ENCODE data around the gene FRYL.
"Not testable (repeated sequence)": the region's sequence is repeated elsewhere in the genome, so short reads cannot be mapped to it uniquely, and the experiment has no call there.

FRYL gene

DNA sequence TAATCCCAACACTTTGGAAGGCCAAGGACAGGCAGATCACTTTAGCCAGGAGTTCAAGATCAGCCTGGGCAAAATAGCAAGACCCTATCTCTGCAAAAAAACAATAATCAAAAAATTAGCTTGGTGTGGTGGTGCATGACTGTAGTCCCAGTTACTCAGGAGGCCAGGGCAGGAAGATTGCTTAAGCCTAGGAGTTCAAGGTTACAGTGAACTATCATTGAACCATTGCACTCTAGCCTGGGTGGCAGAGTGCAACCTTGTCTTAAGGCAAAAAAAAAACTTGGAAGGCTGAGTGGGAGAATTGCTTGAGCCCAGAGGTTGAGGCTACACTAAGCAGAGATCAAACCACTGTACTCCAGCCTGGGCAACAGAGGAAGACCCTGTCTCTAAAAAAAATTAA lies 5.2 kb upstream of the FRYL start:
- DNase-seq = no peak

DNA sequence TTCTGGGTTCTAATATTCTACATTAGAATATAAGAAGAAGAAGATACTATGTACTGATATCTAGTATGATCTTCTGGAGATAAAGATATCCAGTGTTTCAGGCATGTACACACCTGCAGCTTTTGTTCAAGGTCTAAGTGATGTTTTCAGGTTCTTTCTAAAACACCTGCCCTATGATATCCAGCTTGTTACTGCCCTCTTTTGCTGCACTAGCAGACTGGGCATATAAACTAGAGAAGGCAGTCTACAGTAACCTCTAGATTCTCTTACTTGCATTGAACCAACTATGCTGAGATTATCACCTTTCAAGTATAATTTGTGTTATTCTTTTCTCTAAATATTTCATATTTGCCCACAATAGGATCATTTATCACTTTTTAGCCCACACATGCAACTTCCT lies 1.9 kb upstream of the FRYL start:
- DNase-seq = no peak

DNA sequence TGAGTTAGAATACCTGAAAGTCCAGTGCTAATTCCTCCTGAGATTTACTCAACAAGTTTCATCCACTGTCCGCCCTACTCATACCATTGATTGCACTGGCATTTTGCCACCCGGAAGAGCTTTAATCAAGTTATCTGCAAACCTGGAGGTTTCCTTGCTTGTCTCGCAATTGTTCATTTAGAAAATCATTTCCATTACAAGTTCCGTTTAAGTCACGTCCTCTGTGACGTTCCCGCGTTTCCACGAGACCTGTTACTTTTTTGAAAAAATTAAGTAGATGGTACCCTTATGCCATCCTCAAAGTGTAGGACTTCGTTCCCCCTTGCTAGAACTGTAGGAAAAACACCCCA lies 761 bp upstream of the FRYL start:
- DNase-seq = peak; percentile 40 to 42

DNA sequence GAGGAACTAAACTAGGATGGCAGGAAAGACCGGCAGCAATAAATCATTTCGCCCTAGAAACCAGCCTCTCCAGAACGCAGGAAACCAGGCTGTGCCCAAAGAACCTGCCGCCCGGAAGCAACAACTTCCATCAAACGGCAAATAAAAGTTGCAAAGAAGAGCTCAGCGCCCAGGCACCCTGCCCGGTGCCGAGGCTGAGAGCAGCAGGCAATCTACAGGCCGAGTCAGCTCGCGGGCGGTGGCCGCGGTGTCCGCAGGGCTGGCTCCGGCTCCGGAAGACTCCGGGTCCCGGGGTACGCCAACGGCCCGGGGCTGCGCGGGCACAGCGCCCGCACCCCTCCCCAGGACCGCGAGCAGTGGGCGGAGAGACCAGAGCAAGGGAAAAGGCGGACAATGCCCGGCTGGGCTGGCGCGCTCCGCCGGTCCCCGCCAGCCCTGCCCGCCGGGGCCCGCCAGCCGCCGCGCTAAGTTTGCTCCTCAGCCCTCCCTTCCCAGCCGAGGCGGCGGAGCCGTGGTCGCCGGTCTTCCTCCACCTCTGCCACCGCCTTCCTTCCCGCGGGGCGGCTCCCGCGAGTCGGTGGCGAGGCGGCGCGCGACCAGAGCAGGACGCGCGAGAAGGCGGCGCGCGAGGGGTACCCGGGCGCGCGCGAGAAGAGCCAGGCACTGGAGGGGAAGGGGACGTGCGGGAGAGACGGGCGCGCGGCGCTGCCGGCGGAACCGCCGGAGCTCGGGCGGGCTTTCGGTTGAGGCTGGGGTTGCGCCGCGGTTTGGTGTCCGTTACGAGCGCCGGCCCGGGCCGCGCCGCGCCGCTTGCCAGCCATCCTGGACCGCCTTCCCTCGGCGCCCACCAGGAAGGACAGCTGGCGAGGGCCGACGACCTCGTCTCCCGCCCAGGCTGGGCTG lies 733 bp downstream of the FRYL start:
- DNase-seq = peak; percentile 66 to 69

DNA sequence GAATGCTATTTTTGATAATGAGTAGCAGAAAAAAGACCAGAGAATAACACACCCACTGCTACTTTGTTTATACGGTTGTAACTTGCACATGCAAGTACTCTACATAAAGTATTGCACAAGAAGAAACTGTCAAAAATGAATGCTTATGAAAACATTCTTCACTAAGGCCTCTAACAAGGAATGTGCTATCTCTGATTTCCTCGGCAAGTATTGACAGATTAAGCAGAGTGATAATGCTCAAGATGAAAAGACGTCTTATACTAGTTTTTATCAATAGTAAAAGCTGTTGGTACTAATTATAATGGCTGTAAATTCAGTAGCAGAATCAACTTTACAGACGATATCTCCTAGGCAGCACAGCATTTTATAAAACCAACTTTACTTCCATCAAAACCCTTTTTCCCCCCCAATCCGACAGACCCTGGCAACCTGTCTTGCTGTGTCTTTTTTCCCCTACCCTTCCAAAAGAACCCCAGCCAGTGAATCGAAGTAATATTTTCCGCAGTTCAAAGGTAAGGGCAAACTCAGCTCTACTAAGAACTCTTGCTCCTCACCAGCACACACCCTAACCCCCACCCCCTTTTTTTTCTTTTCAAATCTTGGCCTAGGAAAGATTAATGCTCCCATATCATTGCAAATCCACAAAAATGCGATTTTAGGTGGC lies 1.5 kb downstream of the FRYL start:
- DNase-seq = no peak

DNA sequence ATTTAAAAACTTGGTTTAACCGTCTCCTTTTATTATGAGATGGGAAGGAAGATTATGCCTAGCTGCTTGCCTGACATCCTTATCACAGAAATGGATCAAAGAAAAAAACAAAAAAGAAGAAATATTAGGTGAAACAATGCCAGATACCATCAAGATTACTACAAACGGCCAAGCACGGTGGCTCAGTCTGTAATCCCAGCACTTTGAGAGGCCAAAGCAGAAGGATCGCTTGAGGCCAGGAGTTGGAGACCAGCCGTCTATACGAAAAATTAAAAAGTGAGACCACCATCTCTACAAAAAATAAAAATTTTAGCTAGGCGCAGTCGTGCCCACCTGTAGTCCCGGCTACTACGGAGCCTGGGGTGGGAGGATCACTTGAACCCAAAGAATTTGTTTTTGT lies 2.3 kb downstream of the FRYL start:
- no peak for DNase-seq

- no peak for DNase-seq
Measured at GRCh38 chr4:48774760-48775710, 5.0 kb downstream of the FRYL start.

DNA sequence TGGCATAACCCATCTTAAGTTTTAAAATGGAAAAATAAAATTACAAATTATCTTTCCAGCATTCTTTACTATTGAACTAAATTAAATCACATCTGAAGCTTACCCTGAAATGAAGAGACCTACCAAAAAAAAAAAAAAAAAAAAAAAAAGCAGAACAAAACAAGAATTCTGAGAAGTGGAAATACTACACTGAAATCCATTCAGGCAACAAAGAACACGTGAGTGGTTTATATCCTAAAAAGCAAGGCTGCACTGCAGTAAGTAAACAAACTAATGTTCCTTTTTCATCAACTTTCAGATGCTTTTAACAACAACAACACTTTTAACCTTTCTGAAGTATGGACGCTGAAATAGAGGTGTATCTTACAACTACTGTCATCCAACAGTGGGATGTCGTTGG lies 7.5 kb downstream of the FRYL start:
- no peak for DNase-seq

GRCh38 chr4:48767055-48767929 lies 12.8 kb downstream of the FRYL start:
- DNase-seq = no peak

- DNase-seq = no peak
Measured at GRCh38 chr4:48766131-48766792, 13.8 kb downstream of the FRYL start.

DNA sequence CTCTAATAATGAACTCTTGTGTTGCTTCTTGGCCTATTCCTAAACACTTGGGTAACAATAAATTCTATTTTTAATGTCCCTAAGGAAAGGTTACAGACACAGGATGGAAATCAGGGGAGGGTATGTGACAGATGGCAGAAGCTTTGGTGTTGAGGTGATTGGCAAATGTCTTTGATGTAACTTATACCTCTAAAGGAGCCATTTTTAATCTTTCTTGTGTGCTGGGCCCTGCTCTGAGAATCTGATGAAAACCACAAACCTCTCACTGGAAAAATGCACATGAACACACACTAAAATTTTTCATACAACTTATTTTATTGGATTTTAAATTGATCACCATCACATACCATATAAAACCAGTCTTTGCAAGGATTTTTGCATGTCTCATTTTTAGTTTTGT lies 17.7 kb downstream of the FRYL start:
- no peak for DNase-seq

- no peak for DNase-seq
Measured at GRCh38 chr4:48761286-48761685, 18.8 kb downstream of the FRYL start.

- not testable (repeated sequence) for DNase-seq
Measured at GRCh38 chr4:48758703-48759102, 21.4 kb downstream of the FRYL start.

DNA sequence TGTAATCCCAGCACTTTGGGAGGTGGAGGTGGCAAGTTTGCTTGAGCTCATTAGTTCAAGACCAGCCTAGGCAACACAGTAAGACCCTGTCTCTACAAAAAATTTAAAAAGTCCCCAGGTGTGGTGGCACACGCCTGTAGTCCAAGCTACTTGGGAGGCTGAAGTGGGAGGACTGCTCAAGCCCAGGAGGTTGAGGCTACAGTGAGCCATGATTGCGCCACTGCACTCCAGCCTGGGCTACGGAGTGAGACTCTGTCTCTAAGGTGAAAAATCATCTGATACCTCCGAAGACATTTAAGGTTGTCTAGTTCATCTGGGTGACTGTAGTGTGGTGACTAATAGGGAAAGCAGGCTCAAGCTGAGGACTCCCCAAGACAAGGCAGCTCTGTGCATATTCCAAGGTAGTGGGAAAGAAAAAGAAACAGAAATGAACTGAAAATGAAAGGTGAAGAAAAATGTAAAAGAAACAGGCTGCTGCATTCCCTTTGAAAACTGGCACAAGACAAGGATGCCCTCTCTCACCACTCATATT lies 23.3 kb downstream of the FRYL start:
- DNase-seq = no peak

- no peak for DNase-seq
Measured at GRCh38 chr4:48755281-48755680, 24.8 kb downstream of the FRYL start.

DNA sequence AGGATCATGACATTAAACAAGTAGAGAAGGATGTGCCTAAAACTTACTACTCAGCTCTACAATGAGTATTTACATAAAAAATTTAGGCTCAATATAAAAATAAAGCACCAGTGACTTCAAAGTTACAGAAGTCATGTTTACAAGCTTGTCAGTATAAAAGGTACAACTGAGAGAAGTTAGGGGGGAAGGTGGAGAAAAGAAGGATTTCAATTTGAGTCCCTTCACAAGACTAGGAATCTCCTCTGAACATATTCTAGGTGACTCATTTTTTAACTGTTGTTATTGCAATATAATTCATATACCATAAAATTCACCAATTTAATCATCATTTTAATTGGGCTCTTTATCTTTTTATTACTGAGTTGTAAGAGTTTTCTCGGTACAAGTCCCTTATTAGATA lies 26.9 kb downstream of the FRYL start:
- DNase-seq = no peak

GRCh38 chr4:48752726-48753125 lies 27.4 kb downstream of the FRYL start:
- DNase-seq = no peak

DNA sequence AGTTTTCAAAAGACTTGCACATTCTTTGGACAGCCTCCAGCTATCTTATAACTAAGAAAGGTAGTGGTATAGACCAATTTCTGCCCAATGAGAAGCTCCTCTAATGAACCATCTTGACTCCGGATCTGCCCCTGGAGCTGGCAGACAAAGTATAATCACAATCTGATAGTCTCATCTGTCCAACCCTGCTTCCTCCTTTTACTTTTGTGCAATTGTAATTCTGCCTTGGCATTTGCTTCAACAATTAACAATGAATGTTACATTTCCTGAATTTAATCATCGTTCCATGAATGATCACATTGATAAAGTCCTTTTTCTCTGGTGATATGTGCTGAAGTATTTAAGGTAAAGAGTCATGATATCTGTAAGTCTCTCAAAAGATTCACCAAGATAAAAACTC lies 27.8 kb downstream of the FRYL start:
- no peak for DNase-seq

- DNase-seq = no peak
Measured at GRCh38 chr4:48748949-48749596, 31.0 kb downstream of the FRYL start.

DNA sequence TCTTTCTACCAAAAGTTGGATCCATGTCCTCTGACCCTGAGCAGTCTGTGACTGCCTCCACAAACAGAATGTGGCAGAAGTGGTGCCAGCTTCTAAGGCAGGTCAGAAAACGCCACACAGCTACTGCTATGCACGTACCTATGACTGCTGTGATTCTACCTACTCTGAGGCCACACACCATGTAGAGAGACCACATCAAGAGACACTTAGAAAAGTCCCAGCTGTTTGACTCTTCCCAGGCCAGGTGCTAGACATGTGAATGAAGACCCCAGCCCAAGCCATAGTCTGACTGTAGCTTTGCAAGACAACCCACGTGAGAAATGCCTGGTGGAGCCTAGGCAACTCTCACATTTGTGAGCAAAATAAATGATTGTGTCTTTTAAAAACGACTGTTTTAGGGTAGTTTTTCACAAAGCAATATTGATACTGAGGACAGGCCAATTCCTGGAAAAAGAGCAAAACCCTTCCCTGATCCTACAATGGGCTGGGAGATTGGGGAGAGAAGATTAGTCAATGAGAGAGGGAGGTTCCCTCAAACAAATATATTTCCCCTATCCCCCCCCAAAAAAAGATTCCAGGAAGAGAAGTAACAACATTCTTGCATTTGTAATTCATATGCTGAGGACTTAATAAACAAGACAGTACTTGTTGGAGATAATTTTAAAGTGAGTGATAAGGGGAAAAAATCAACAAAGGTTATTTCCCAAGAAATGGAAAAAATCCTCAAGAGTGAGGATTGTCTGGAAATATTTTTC lies 33.3 kb downstream of the FRYL start:
- DNase-seq = no peak

All from stimulated activated CD4-positive, alpha-beta T cell treated with anti-CD3 and anti-CD28 coated beads, Interleukin-2, amount 100 ng/mL, for 24 hours (primary cell).